T-helper 2 cell treated with Interferon-gamma antibody and Interleukin-4, amounts not matched to agents 100 ng/mL and 5 ng/mL, for 36 hours (primary cell): ENCODE results near the gene LBX2. TPM values are rescaled to one million over a fixed set of nuclear protein-coding genes. Genes with fewer than 3 reads are reported as not detected.

ENCODE experiments used
- intact Hi-C: fragments of 100-400 bp; cut with micrococcal nuclease; formaldehyde crosslinking; loops from one replicate; pipeline ENCODE4 v1.15.1; 2023
- total RNA-seq: library from RNA; stranded (reverse); gene quantifications from 2 replicates; pipeline ENCODE4 v1.2.3, GENCODE V29; 2022

Gene LBX2
- total RNA-seq, 1 donor from 2014 or later: 0.50 TPM

DNA sequence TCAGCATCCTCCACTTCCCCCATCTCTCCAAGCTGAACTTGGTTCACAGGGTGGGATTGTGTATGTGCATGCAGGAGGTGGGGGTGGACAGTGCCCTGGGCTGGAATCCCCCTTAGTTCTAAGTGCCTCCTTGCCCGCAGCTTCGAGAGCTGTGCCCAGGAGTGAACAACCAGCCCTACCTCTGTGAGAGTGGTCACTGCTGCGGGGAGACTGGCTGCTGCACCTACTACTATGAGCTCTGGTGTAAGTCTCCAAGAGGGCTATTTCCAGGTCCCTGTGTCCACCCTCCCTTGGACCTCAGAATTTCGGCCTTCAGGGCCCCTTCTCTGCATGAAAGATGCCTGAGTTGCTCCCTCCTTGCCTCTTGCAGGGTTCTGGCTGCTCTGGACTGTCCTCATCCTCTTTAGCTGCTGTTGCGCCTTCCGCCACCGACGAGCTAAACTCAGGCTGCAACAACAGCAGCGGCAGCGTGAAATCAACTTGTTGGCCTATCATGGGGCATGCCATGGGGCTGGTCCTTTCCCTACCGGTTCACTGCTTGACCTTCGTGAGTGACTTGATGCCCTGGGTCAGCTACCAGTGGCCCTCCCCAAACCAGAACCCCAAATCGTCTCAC lies 39.8 kb downstream of the LBX2 start:
- intact Hi-C loops: loop anchor here (5.0 to 10.0 kb wide), 2 partner anchors 498 to 1385 kb away; partner anchors contain the start of genes POLE4 and SFXN5

DNA sequence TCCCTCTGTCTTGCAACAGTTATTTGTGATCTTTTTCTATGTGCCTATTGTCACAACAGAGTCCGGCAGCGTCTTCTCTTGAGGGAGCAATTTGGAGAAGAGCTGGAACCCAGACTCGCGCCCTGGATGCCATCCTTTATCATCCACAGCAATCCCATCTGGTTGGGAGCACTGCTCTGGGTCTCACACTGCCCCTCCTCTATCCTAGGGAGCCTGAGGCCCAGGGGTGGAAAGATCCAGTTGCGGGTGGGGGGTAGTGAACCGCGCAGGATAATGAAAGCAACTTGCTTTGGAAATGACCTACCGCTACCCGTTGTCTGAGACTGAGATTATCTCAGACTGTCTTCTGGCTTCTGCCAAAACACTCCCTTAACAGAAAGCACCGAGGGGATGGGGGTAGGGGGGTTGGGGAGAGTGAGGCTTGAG lies 40.5 kb downstream of the LBX2 start:
- intact Hi-C loops: loop anchor here (1.0 to 10.0 kb wide), 6 partner anchors 13 to 1384 kb away; partner anchors contain the start of genes DOK1, MRPL53, MTHFD2 and POLE4

DNA sequence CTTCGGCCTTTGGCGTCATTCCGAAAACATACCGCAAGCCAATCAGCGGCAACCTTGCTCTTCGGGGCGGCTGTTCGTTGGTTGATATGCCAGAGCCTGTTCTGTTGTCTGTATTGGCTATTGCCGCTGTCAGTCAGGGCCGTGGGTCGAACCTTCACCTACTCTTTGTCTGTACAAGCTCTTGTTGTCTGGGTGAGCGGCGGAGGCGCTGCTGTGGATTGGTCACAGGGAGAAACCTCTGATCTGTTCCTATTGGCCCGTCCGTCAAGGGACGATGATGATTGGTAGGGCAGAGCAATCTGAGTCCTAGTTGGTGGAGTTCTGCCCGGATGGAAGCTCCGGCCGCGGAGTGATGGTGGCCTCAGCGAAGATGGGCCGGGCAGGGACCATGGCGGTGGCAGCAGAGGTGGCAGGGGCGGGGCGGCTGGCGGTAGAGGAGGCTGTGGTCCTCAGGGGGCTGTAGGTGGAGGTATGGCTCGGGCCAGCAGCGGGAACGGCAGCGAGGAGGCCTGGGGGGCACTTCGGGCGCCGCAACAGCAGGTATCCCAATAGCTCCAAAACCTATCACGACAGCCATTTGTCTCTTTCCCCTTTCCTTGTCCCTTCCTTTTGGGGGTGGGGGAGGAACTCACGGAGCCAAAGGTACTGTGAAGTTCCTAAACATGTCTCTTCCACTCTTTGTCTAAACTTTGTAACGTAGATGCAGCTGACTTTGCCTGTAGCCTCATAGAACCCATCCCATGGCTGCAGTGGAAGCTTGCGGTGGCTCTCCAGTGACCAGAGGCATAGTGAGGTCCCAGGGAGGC lies 41.1 kb downstream of the LBX2 start, which contains the start of gene WBP1:
WBP1 (plus strand) TSS at position 307 of the 806 bp plus-strand sequence; CDS start at position 472, 165 bp downstream.
- intact Hi-C loops: loop anchor here (1.0 to 10.0 kb wide), 6 partner anchors 14 to 1384 kb away; partner anchors contain the start of genes DOK1, MRPL53, MTHFD2 and POLE4

DNA sequence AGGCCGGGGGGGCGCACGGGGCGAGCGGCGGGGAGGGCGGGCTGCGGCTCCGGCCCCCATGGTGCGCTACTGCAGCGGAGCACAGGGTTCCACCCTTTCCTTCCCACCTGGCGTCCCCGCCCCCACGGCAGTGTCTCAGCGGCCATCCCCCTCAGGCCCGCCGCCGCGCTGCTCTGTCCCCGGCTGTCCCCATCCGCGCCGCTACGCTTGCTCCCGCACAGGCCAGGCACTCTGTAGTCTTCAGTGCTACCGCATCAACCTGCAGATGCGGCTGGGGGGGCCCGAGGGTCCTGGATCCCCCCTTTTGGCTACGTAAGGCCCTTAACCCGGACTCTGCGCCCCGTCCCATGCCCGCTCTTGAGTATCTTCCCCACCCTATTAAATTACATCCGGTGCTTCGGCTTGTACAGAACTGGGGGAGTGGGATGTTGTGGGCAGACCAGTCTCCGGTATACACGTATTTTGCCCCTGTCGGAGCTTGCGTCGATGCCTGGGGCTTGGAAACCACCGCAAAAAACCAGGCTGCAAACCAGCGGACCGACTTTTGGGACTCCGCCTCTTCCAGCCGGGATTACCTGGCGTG lies 41.8 kb downstream of the LBX2 start:
- intact Hi-C loops: loop anchor here (1.0 to 10.0 kb wide), 9 partner anchors 15 to 1383 kb away; partner anchors contain the start of genes AUP1, DOK1, HTRA2 and MRPL53

DNA sequence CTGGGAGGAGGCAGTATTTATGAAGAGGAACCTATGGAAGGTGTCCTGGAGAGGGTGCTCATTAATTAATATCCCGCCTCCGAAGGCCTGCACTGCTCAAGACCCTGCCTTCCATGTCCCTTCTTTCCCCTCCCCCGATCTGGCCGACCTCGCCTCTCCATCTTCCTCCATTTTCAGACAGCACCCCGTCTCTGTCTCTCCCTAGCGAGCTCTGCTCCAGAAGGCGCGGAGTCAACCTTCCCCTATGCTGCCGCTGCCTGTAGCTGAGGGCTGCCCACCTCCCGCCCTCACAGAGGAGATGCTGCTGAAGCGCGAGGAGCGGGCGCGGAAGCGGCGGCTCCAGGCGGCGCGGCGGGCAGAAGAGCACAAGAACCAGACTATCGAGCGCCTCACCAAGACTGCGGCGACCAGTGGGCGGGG lies 42.3 kb downstream of the LBX2 start:
- intact Hi-C loops: loop anchor here (1.0 to 10.0 kb wide), 5 partner anchors 50 to 1382 kb away; partner anchors contain the start of genes AUP1, HTRA2, PCGF1 and POLE4

DNA sequence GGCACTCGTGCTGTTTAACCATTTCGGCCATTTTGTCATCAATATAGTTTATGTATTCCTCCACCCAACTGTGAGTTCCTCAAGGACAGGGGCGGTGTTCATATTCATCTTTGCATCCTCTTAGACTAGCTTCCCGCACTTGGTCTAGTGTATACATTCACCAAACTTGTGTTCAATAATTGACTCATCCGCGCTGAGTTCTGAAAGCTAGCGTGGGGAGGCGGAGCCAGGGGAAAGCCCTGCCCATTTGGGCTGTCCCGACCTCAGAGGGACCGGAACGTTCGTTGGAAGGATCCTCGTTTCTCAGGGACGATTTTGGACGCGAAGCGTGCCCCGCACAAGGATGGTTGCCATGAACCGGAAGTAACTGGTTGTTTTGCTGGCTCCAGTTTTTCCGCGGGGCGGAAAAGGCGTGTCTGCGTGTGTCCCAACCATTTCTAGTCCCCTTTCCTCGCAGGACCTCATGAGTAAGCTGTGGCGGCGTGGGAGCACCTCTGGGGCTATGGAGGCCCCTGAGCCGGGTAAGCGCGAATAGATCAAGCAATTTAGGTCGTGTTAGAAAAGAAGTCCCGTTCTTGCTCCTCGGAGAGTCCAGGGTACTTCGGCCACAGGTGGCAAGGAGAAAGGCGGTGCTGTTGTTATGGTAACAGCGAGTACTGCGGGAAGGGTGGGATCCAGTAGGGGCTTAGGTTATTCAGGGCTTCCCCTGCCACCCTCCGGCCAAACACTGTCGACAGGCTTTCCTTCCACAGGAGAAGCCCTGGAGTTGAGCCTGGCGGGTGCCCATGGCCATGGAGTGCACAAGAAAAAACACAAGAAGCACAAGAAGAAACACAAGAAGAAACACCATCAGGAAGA lies 44.5 kb downstream of the LBX2 start, which contains the start of gene INO80B:
INO80B (plus strand) TSS at position 434 of the 858 bp plus-strand sequence; CDS start at position 464, 30 bp downstream.
- intact Hi-C loops: loop anchor here (1.0 to 10.0 kb wide), 11 partner anchors 10 to 1380 kb away; partner anchors contain the start of genes C2orf81, CCT7, MOB1A and MOGS

DNA sequence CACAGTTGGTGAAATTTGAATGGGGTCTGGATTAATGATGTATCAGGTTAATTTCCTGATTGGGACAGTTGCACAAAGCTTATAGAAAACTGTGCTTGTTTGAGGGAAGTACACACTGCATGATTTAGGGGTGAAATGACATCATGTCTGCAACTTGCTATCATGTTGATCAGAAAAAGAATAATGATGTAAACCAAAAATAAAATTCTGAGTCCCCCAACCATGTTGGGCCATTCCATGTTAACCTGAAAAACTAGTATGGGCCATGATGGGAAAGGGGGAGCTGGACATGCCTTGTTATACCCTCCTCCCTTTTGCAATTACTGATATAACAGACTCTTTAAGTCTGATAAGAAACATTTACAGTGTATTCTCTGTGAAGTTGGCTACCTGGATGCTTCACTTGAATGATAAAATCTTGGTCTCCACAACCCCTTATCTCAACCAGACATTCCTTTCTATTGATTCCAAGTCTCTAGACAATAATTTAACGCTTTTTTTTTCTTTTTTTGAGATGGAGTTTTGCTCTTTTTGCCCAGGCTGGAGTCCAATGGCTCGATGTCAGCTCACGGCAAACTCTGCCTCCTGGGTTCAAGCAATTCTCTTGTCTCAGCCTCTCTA lies 48.7 kb downstream of the LBX2 start:
- intact Hi-C loops: loop anchor here (10.0 kb wide), 1 partner anchor 1376 kb away; the partner anchor contains the start of gene SFXN5

DNA sequence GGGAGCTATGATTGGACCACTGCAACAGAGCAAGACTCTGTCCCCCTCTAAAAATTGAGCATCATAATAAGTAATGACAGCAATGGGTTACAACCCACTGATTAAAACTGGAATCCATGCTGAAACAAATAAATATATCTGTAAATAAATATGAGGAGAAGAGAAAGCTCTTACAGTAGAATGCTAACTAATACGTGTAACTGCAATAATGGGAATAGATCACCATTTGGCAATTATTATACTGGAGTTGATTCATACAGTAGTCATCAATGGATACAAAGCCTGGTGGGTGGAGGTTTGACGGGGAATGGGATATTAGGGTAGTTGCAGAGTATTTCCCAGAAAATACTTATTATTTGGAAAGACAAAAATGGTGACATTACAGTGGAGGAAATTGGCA lies 50.6 kb downstream of the LBX2 start:
- intact Hi-C loops: no loop called here

Other genes starting within 250 kb of the LBX2 start
- 0.86 and 3.1 TPM in 2 replicates for gene SLC4A5, start 156.2 kb downstream of the LBX2 start, total RNA-seq
- gene DCTN1, start 119.3 kb downstream of the LBX2 start, total RNA-seq: 105 and 110 TPM in 2 replicates
- 1.0 and 1.5 TPM in 2 replicates for gene C2orf81, start 78.0 kb downstream of the LBX2 start, total RNA-seq
- 56.9 and 60.3 TPM in 2 replicates for gene WDR54, start 77.9 kb downstream of the LBX2 start, total RNA-seq
- gene RTKN, start 57.7 kb downstream of the LBX2 start, total RNA-seq: 0.36 and 0.52 TPM in 2 replicates
- 29.4 and 31.7 TPM in 2 replicates for gene INO80B, start 44.5 kb downstream of the LBX2 start, total RNA-seq
- 46.8 and 47.6 TPM in 2 replicates for gene WBP1, start 41.2 kb downstream of the LBX2 start, total RNA-seq
- gene MOGS, start 34.2 kb downstream of the LBX2 start, total RNA-seq: 68.3 and 74.8 TPM in 2 replicates
- gene MRPL53, start 26.9 kb downstream of the LBX2 start, total RNA-seq: 105 TPM in 2 replicates
- 30.4 and 32.0 TPM in 2 replicates for gene CCDC142, start 16.6 kb downstream of the LBX2 start, total RNA-seq
- gene TTC31, start 16.5 kb downstream of the LBX2 start, total RNA-seq: 43.4 and 43.9 TPM in 2 replicates
- gene PCGF1, start 8.1 kb upstream of the LBX2 start, total RNA-seq: 31.2 and 32.8 TPM in 2 replicates
- gene TLX2, start 14.8 kb upstream of the LBX2 start, total RNA-seq: 1.1 and 1.2 TPM in 2 replicates
- 0.80 and 1.1 TPM in 2 replicates for gene DQX1, start 26.6 kb upstream of the LBX2 start, total RNA-seq
- gene AUP1, start 30.1 kb upstream of the LBX2 start, total RNA-seq: 148 and 150 TPM in 2 replicates
- gene HTRA2, start 30.3 kb upstream of the LBX2 start, total RNA-seq: 48.1 and 49.7 TPM in 2 replicates
- gene LOXL3, start 54.3 kb upstream of the LBX2 start, total RNA-seq: 1.00 and 1.9 TPM in 2 replicates
- 50.4 and 52.5 TPM in 2 replicates for gene DOK1, start 55.1 kb upstream of the LBX2 start, total RNA-seq
- gene M1AP, start 148.7 kb upstream of the LBX2 start, total RNA-seq: 0.09 TPM in 1 of 2 replicates, not detected in the other
- 4.4 and 5.9 TPM in 2 replicates for gene SEMA4F, start 154.6 kb upstream of the LBX2 start, total RNA-seq